HL-60 (cell line): ENCODE data around the gene GLYATL3.

ENCODE experiments used
- CTCF ChIP-seq: IDR thresholded peaks from one replicate; pipeline ENCODE4 v1.5.1; 2011; ENCODE audit warnings: low read length, control low read depth, inconsistent platforms; ENCODE audit not compliant: insufficient read depth
- SPI1 ChIP-seq: IDR thresholded peaks from 2 replicates; pipeline ENCODE4 v1.6.1; 2012; ENCODE audit warnings: low read depth, mild to moderate bottlenecking, borderline replicate concordance

GRCh38 chr6:49565261-49565660, 65.5 kb downstream of the GLYATL3 start:
- TF ChIP-seq CTCF (no peak), SPI1 (no peak)
